CD4-positive, alpha-beta T cell treated with Interleukin-10 for 1 hour (primary cell): ENCODE data around the gene PPP2R5D.
"Not testable (repeated sequence)": the region's sequence is repeated elsewhere in the genome, so short reads cannot be mapped to it uniquely, and the experiment has no call there.

Experiments used
- DNase-seq: peaks from one replicate; pipeline ENCODE4 v3.0.0-alpha.2; 2020

PPP2R5D gene

DNA sequence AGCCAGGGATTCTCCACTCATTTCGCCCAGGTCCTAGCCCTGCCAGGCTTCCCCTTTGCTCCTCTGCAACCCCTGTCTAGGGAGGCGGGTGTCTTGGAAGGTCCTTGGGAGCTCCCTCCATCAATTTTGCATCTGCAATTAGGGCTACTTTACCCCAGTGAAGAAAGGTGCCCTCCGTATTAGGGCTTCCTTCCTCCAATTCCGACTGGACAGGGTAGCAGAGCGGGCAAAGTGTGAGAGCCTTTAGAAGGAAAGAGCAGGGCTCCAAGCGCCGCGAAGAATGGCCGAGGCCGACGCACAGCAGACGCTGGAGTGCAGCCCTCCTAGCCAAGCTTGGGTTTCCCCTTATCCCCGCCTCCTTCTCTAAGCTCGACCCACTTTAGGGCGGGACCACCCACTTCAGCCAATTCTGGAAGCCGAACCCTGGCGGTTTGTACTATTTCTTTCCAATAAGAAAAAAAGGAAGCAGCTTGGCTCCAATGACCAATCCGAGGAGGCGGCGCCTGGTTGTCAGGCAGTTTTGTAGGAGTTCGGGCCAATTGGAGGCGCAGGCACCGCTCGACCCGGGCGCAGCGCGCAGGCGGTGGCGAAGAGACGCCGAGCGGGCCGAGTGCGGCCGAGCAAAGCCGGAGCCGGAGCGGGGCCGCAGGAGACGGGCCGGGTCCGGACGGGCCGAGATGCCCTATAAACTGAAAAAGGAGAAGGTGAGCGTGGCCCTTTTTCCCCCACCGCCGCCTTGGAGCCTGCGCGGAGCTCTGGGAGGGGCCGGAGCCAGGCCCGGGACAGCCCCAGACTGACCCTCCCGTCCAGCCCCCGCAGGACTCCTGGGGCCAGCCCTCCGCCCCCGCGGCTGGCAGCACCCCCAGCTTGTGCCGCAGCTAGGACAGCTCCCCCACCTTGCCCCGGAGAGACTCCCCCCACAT lies at the start of gene PPP2R5D:
Gene PPP2R5D, plus strand, starts transcription at position 570 of the 923 bp plus-strand sequence. Its CDS starts 108 bp downstream, at position 678.
- DNase-seq, result peak; percentile 99

DNA sequence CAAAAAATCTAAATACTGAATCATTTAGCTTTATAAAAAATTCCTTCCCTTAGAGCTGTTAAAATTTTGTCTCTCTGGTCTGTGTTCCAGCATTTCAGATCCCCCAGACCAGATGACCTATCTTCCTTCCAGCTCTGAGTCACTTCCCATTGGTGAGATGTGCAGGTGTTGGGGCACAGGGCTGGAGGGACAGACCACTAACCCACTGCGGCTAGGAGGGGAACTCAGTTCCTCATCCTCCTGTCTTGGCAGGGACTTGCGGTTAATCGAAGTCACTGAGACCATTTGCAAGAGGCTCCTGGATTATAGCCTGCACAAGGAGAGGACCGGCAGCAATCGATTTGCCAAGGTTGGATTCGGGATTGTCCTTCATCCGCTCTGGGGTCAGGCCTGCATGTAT lies 49.0 kb upstream of the PPP2R5D start:
- DNase-seq, result no peak

DNA sequence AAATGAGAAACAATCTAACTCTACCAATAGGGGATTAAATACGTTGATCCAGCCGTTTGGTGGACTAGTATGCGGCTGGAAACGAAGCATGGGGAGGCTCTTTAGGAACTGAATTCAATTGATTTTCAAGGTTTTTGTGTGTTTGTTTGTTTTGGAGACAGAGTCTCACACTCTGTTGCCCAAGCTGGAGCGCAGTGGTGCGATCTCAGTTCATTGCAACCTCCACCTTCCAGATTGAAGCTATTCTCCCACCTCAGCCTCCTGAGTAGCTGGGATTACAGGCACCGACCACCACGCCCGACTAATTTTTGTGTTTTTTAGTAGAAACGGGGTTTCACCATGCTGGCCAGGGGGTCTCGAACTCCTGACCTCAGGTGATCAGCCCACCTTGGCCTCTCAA lies 48.0 kb upstream of the PPP2R5D start:
- DNase-seq, result no peak

DNA sequence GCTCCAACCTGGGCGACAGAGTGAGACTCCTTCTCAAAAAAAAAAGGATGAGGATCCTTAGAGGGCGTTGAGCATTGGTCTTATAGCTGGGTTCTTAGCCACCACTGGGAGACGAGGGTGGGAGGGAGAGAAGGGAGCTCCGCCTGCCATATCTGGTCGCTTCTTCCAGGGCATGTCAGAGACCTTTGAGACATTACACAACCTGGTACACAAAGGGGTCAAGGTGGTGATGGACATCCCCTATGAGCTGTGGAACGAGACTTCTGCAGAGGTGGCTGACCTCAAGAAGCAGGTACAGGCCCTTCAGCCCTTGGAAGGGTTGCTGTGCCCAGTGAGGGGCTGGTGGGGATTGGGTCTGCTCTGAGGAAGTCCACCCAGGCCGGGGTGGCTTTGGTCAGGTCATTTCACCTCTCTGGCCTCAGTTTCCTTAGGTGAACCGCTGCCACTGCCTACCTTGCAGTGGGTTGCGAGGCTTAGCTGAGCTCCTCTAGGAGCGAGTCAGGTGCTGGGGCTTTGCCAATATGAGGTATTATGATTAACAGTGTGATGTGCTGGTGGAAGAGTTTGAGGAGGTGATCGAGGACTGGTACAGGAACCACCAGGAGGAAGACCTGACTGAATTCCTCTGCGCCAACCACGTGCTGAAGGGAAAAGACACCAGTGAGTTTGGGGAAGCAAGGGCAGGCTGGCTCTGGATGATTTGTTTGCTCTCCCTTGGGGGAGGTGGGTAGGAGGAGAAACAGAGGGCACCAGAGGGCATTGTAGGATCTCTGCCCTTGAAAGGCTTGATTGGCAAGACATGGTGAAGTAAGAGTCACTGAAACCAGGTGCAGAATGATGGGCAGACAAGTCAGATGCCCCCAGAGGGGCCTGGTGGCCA lies 46.6 kb upstream of the PPP2R5D start:
- DNase-seq, result no peak

DNA sequence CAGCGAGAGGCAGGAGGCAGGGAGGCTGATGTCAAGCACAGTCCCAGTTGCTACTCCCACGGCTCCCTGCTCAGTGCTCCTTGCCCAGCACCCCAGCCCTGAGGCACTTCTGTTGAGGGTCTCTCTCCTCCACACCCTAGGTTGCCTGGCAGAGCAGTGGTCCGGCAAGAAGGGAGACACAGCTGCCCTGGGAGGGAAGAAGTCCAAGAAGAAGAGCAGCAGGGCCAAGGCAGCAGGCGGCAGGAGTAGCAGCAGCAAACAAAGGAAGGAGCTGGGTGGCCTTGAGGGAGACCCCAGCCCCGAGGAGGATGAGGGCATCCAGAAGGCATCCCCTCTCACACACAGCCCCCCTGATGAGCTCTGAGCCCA lies 46.0 kb upstream of the PPP2R5D start:
- DNase-seq, result no peak

DNA sequence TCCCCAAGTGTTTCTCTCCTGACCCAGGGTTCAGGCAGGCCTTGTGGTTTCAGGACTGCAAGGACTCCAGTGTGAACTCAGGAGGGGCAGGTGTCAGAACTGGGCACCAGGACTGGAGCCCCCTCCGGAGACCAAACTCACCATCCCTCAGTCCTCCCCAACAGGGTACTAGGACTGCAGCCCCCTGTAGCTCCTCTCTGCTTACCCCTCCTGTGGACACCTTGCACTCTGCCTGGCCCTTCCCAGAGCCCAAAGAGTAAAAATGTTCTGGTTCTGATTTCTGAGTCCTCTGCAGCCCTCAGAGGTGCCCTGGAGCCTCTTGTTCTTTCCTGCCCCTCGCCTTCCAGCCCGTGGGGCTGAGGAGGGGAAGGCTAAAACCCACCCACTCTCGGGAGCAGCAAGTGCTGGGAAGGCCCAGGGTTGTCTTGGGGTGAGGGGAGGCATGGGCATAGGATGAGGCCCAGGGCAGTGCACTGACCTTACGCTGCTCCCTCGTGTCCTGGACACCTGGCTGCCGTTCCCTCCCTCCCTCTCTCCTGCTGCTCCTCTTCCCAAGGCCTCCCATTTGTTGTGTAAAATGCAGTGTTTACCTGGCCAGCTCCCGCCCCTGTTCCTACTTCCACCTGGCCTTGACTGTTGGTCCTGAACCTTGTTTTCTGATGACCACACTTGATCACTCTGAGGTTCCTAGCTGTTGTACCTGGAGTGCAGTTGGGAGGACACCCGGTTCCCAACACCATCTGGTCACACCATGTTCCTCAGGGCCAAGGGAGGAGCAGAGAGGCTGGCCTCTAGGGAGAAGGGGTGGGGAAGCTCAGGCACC lies 45.2 kb upstream of the PPP2R5D start:
- DNase-seq, result no peak

GRCh38 chr6:42939810-42940167 lies 44.6 kb upstream of the PPP2R5D start:
- DNase-seq, result no peak

GRCh38 chr6:42940493-42941045 lies 43.8 kb upstream of the PPP2R5D start:
- DNase-seq, result no peak

DNA sequence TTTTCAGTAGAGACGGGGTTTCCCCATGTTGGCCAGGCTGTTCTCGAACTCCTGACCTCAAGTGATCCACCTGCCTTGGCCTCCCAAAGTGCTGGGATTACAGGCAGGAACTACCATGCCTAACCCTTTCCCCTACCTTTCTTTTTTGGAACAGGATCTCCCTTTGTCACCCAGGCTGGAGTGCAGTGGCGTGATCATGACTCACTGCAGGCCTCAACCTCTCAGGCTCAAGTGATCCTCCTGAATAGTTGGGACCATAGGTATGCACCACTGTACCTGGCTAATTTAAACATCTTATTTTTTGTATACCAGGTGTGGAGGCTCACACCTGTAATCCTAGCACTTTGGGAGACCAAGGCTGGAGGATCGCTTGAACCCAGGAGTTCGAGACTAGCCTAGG lies 43.0 kb upstream of the PPP2R5D start:
- DNase-seq, result not testable (repeated sequence)

DNA sequence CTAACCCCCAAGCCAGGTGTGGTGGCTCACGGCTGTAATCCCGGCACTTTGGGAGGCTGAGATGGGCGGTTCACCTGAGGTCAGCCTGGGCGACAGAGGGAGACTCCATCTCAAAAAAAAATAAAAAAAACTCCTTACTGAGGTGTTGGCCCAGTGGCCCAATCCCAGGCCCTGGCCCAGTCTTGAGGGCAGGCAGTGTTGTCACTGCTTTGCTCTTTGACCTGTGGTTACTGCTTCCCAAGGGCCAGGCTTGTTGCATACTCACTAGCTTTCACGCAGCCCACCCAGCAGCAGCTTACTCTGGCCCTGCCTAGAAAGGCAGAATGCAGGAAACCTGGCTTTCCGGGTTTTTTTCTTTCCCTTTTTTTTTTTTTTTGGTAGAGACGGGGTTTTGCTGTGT lies 41.9 kb upstream of the PPP2R5D start:
- no peak for DNase-seq

- DNase-seq, result no peak
Measured at GRCh38 chr6:42947950-42948349, 36.4 kb upstream of the PPP2R5D start.

GRCh38 chr6:42952389-42952788 lies 32.0 kb upstream of the PPP2R5D start:
- DNase-seq, result no peak

GRCh38 chr6:42954405-42954804 lies 30.0 kb upstream of the PPP2R5D start:
- not testable (repeated sequence) for DNase-seq

- peak; percentile 7 for DNase-seq
Measured at GRCh38 chr6:42958125-42958524, 26.2 kb upstream of the PPP2R5D start.

GRCh38 chr6:42959917-42960242 lies 24.5 kb upstream of the PPP2R5D start:
- no peak for DNase-seq

- peak; percentile 38 for DNase-seq
Measured at GRCh38 chr6:42960243-42961019, 23.9 kb upstream of the PPP2R5D start, which contains the start of gene GNMT. TSS of gene GNMT (plus strand) at chr6:42960754. CDS start at chr6:42960768, 14 bp downstream.

- no peak for DNase-seq
Measured at GRCh38 chr6:42961020-42961470, 23.3 kb upstream of the PPP2R5D start.

DNA sequence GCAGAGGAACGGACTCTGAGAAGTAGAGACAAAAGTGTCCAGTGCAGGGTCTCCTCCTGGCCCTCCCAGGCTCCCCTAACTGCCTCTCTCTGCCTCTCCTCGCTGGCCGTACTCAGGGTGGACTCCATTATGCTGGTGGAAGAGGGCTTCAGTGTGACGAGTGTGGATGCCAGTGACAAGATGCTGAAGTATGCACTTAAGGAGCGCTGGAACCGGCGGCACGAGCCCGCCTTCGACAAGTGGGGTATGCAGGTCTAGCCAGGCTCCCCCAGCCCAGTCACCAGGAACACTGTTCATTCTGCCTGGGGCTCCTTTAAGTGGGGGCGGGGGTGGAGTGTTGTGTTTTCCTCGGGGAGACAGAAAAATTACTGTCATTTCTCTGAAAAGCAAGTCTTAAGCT lies 22.3 kb upstream of the PPP2R5D start:
- no peak for DNase-seq

DNA sequence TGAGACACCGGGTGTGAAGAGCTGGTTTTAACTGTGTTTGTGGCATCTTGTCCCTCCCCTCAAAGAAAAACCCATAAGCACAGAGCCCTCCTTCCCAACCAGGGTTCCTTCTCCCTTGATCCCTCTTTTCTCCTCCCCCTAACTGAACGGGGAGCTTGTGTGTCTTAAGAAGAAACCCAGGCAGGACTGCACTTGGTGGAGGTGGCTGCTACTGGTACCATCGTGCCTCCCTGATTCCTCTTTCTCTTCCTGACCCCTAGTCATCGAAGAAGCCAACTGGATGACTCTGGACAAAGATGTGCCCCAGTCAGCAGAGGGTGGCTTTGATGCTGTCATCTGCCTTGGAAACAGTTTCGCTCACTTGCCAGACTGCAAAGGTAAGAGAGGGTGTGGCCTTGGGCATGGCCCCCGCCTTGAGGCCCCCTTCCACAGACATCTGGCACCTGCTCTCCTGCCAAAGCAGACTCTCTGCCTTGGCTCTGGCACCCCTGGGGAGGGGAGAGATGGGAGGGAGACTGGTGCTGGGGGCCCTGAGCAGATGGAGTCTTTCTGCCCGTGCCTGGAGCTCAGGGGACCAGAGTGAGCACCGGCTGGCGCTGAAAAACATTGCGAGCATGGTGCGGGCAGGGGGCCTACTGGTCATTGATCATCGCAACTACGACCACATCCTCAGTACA lies 21.7 kb upstream of the PPP2R5D start:
- DNase-seq, result no peak

DNA sequence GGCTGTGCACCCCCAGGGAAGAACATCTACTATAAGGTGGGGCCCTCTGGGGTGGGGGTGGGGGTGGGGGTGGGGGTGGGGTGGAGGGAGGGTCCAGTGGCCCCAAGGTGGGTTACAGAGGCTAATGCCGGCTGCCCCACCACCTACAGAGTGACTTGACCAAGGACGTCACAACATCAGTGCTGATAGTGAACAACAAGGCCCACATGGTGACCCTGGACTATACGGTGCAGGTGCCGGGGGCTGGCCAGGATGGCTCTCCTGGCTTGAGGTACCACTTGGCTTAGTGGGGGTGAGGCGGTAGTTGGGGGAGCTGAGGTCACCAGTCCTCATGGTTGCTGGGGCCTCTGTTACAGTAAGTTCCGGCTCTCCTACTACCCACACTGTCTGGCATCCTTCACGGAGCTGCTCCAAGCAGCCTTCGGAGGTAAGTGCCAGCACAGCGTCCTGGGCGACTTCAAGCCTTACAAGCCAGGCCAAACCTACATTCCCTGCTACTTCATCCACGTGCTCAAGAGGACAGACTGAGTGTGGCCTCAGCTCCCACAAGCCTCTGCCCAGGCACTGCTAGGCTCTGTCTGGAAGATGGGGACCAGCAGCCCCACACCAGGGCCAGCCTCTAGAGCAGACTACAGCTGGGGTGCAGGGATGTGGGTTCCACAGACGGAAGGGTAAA lies 21.1 kb upstream of the PPP2R5D start:
- no peak for DNase-seq
